T-helper 1 cell treated with Interleukin-12 subunit alpha and Interleukin-12 subunit beta and Interleukin-4 antibody, amounts not matched to agents 30 μg/mL and 1 μg/mL, for 36 hours (primary cell): ENCODE data around the gene LACRT.
"Not testable (repeated sequence)": the region's sequence is repeated elsewhere in the genome, so short reads cannot be mapped to it uniquely, and the experiment has no call there.

Experiments
- H3K27ac Mint-ChIP-seq: one replicate; pipeline ENCODE4 v1.8.0; 2021; ENCODE audit warnings: mild to moderate bottlenecking, mixed read lengths
- H3K27me3 Mint-ChIP-seq: one replicate; pipeline ENCODE4 v1.8.0; 2021; ENCODE audit warnings: low read depth, mixed read lengths
- H3K36me3 Mint-ChIP-seq: one replicate; pipeline ENCODE4 v1.8.0; 2021; ENCODE audit warnings: low read depth, mixed read lengths
- H3K4me1 Mint-ChIP-seq: one replicate; pipeline ENCODE4 v1.8.0; 2021; ENCODE audit warnings: low read depth, mixed read lengths
- H3K4me3 Mint-ChIP-seq: one replicate; pipeline ENCODE4 v1.8.0; 2021; ENCODE audit warnings: mild to moderate bottlenecking, moderate library complexity, mixed read lengths
- H3K9me3 Mint-ChIP-seq: one replicate; pipeline ENCODE4 v1.8.0; 2021; ENCODE audit warnings: mixed read lengths

Gene LACRT

DNA sequence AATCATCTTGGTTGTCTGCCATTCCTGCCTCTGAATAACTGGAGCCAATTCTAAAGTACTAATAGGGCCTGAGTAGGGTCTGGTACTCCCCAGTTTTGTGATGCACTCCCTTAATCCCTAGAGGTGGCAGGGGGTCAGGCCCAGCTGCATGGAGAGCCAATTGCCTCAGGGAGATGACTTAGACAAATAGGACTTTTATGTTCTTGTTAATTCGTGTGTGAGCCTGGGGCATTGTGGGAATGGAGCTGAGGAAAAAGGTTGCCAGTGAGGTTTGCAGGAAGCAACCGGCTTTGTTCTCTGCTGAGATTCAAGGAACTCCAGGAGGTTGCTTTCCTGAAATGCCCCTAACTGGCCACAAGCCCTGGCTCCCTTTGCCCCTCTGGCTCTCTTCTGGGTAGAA is 20.2 kb upstream of the LACRT start:
- Mint-ChIP-seq H3K27ac (no peak overlapping the region), H3K9me3 (no peaks in the 10 kb centered on the region), H3K27me3 (peaks cover 18% of the 10 kb centered on the region)

DNA sequence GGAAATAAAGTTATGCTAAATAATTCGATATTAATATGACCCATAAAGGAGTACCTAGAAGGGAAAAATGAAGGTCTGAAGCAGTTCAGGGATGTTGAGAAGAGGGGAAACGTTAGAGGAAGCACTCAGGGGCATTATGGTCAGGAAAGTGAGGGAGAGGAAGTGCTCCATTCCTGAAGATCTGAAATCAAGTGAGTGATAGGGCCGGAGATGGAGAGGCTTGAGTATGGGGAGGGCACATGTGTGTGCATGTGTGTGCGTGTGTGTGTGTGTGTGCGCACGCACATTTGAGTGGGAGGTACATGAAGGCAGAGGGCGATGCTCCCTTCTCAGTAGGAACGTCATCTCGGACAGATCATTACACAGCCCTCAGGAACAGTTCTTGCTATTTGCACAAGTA is 18.3 kb upstream of the LACRT start:
- Mint-ChIP-seq H3K9me3 (no peaks in the 10 kb centered on the region), H3K36me3 (no peaks in the 10 kb centered on the region), H3K27me3 (peaks cover 14% of the 10 kb centered on the region), H3K4me1 (no peaks in the 10 kb centered on the region), H3K27ac (no peak overlapping the region), H3K4me3 (no peak overlapping the region)

More for the DNA sequence above, 20.2 kb upstream of the LACRT start:
- Mint-ChIP-seq H3K36me3 (no peaks in the 10 kb centered on the region), H3K4me3 (no peak overlapping the region), H3K4me1 (peaks cover 1% of the 10 kb centered on the region)

DNA sequence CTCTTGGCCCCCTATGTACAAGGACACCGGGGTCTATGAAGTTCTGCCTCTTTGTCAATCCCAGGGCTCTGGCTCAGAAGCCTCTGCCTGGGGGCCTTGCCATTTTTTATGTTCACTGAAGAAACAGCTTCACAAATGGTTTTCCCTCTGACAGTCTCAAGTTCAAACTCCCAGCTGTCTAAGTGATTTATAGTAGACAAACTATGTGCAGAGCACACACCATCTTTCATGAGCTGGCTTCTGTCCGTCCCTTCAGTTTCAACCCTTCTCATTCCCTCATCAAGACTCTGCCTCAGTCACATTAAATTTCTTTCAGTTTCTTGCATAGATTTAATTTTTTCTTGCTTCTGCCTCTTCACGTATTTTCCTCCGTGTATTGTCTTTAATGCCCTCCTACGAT is 16.2 kb upstream of the LACRT start:
- Mint-ChIP-seq H3K36me3 (no peaks in the 10 kb centered on the region), H3K4me3 (no peak overlapping the region), H3K27me3 (peaks cover 20% of the 10 kb centered on the region), H3K9me3 (no peaks in the 10 kb centered on the region), H3K4me1 (no peaks in the 10 kb centered on the region), H3K27ac (no peak overlapping the region)

DNA sequence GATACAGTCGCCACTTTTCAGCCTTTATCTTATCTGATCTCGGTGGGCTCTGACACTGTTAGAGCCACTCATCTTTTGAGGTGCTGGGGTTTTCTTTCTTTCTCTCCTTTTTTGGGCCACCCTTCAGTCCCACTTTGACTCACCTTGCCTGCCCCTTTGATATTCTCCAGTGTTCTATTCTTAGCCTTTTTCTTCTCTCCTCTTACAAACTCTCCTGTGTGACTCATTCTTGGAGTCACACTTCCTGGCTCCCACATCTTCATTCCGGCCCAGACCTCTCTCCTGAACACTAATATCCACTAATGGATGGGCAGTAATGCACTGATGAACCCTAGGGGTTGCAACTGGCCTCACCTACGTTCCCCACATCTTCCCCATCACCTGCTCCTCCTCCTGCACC is 15.7 kb upstream of the LACRT start:
- H3K27ac Mint-ChIP-seq, result no peak overlapping the region

DNA sequence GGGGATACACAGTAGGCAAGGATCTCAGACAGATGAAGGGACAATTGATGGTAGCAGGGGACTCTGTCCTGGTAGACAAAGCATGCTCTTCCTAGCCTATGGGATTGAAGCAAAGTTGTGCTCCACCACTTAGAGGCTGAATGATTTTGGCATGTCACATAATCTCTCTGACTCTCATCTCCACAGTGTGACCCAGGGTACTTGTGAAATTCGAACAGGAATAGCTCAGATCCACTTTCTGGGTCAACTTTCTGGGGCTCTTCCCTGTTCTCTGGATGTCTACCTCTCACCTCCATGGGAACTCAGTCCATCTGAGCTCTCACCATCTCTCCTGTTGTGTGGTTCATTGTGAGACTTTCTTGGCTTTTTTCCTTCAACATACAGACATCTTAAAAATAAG is 15.1 kb upstream of the LACRT start:
- H3K9me3 Mint-ChIP-seq, result no peaks in the 10 kb centered on the region
- H3K36me3 Mint-ChIP-seq, result no peaks in the 10 kb centered on the region

More for the DNA sequence above, 15.7 kb upstream of the LACRT start:
- Mint-ChIP-seq H3K4me3 (no peak overlapping the region), H3K27me3 (peaks cover 24% of the 10 kb centered on the region), H3K36me3 (no peaks in the 10 kb centered on the region), H3K9me3 (no peaks in the 10 kb centered on the region), H3K4me1 (no peaks in the 10 kb centered on the region)

DNA sequence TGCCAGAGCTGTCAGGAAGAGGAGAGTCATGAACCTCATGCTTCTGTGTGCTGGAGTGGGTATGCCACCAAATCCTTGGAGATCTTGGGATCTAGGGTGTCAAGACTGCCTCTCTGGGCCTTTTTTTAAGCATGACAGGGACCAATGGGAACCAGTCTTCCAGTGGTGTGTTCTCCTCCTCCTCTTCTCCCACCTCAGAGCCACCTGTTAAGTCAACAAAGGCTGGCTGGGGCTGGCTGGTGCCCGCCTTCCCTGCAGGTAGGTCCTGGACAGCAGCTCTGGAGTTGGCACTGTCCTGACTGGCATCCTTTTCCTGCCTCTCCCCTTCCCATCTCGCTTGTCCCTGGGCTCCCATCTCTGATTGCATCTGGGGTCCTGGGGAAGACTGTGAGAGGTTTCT is 13.6 kb upstream of the LACRT start, which contains the start of gene DCD:
DCD (minus strand) TSS at position 101 of the 400 bp plus-strand sequence; CDS start at position 39, 62 bp downstream.
- H3K27ac Mint-ChIP-seq, result no peak within 1 kb of the TSS
- H3K4me1 Mint-ChIP-seq, result no peaks in the 10 kb centered on the region
- no peak within 1 kb of the TSS for H3K4me3 Mint-ChIP-seq
- H3K36me3 Mint-ChIP-seq, result no peaks in the 10 kb centered on the region
- peaks cover 39% of the 10 kb centered on the region for H3K27me3 Mint-ChIP-seq
- no peaks in the 10 kb centered on the region for H3K9me3 Mint-ChIP-seq

More for the DNA sequence above, 15.1 kb upstream of the LACRT start:
- Mint-ChIP-seq H3K27ac (no peak overlapping the region), H3K4me3 (no peak overlapping the region), H3K27me3 (peaks cover 29% of the 10 kb centered on the region), H3K4me1 (no peaks in the 10 kb centered on the region)

DNA sequence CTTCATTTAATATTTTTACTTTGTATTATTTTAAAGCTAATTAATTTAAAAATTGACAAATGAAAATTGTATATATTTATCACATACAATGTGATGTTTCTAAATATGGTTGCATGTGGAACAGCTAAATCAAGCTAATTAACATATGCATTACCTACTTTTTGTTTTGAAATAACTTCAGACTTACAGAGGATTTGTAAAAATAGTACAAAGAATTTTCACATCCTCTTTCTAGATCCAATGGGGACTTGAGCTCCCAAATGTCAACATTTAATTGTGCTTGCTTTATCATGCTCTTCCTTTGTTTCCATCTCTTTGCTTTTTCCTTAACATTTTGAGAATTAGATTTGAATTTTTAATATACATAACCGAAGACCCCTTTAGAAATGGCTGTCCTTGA is 6.9 kb upstream of the LACRT start:
- Mint-ChIP-seq H3K9me3 (no peaks in the 10 kb centered on the region), H3K4me3 (no peak overlapping the region), H3K27ac (no peak overlapping the region), H3K4me1 (no peaks in the 10 kb centered on the region), H3K27me3 (peaks cover 32% of the 10 kb centered on the region), H3K36me3 (no peaks in the 10 kb centered on the region)

DNA sequence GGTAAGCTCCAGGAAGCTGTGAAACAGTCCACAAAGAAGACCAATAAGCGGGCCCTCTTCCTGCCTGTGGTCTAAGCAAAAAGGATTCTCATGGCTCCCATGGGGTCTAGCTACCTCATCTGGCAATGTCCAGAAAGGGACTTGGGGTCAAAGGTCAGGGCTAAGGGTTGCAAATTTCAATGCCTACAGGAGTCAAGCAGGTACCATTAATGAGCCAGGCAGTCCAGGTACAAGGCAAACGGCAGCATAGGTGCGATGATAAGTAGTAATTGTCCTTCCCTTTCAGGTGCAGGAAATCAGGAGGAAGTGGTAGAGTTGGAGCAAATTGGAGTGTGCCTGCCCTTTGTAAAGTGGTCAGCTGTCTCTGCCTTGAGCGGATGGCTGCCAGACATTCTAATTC is 6.4 kb upstream of the LACRT start:
- H3K4me3 Mint-ChIP-seq, result no peak overlapping the region
- H3K9me3 Mint-ChIP-seq, result no peaks in the 10 kb centered on the region
- H3K4me1 Mint-ChIP-seq, result no peaks in the 10 kb centered on the region
- no peak overlapping the region for H3K27ac Mint-ChIP-seq
- no peaks in the 10 kb centered on the region for H3K36me3 Mint-ChIP-seq
- peaks cover 29% of the 10 kb centered on the region for H3K27me3 Mint-ChIP-seq

DNA sequence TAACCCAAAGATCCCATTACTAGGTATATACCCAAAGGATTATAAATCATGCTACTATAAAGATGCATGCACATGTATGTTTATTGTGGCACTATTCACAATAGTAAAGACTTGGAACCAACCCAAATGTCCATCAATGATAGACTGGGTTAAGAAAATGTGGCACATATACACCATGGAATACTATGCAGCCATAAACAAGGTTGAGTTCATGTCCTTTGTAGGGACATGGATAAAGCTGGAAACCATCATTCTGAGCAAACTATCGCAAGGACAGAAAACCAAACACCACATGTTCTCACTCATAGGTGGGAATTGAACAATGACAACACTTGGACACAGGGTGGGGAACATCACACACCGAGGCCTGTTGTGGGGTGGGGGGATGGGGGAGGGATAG is 4.4 kb upstream of the LACRT start:
- not testable (repeated sequence) for H3K4me1 Mint-ChIP-seq, H3K27ac Mint-ChIP-seq, H3K4me3 Mint-ChIP-seq, H3K9me3 Mint-ChIP-seq, H3K36me3 Mint-ChIP-seq
- H3K27me3 Mint-ChIP-seq, result peaks cover 19% of the 10 kb centered on the region

DNA sequence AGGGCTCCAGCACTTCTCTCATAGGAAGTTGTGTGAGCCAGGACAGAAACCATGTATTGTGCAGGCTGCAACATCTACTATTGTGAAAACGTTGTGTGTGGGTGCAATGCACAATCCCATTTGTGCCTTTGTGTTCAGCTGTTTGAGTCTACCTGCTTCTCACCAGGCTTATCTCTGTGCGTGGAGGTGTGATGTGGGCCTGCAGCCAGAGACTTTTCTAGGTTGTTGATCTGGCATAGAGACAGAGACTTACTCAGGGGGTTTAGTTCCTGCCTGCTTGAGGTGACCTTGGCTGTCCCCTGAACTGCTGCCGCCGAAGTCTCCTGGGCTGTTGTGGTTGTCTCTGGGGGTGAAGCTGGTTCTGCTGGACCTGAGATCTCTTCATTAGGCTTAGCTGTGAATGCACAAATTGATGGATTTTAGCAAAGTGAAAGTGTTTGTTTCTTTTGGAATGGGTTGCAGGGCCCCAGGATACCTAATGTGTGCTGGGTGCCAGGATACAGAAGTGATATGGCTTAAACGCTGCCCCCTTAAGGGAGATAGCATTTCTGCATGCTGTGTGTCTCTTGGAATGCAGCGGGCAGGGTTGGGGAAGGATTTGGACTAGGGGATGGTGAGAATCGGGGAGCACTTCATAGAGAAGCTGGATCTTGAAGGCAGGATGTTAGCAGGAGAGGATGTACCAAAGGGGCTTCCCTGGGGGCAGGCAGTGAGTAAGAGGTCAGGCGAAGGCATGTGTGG is 2.5 kb downstream of the LACRT start:
- Mint-ChIP-seq H3K27me3 (peaks cover 6% of the 10 kb centered on the region), H3K9me3 (peaks cover 10% of the 10 kb centered on the region), H3K4me3 (no peak overlapping the region), H3K27ac (no peak overlapping the region), H3K4me1 (no peaks in the 10 kb centered on the region), H3K36me3 (no peaks in the 10 kb centered on the region)

DNA sequence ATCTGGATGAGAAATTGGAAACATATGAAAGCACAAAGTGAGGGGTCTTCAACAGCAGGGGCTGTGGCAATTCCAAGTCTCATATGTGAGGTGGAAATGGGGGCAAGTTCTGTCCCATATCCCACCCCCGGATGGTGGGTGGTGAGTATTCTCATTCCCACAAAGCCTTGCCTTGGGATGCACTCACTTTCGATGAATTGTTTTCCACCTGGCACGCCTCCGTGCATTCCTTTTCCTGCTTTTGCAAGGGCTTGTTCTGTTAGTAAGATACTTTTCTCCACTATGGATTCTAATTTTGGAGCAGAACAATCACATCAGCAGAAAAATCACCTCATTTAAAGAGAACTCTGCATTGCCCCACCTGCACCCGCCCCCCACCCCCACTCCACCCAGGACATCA is 3.1 kb downstream of the LACRT start:
- Mint-ChIP-seq H3K4me3 (no peak overlapping the region), H3K4me1 (no peaks in the 10 kb centered on the region), H3K27me3 (peaks cover 6% of the 10 kb centered on the region), H3K27ac (no peak overlapping the region), H3K9me3 (peaks cover 16% of the 10 kb centered on the region), H3K36me3 (peaks cover 1% of the 10 kb centered on the region)

DNA sequence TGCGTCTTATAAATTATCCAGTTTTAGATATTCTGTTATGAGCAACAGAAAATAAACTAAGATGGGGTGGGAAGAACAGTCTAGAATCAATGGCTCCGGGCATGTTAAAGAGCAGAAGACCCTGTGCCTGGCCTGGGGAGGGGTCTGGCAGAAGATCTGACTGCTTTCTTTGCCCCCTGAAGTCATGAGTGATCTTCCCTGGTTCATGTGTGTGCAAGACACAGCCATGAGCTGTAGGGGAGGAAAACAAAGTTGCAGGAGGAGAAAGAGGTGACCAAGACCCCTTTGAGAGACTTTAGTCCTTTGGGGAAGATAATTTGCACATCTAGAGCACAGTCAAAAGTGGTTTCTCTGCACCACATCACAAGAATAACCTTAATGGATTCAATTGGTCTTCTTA is 4.8 kb downstream of the LACRT start:
- no peak overlapping the region for H3K27ac Mint-ChIP-seq
- no peak overlapping the region for H3K4me3 Mint-ChIP-seq
- H3K27me3 Mint-ChIP-seq, result peaks cover 9% of the 10 kb centered on the region
- peaks cover 2% of the 10 kb centered on the region for H3K36me3 Mint-ChIP-seq
- H3K4me1 Mint-ChIP-seq, result no peaks in the 10 kb centered on the region
- H3K9me3 Mint-ChIP-seq, result peaks cover 18% of the 10 kb centered on the region

DNA sequence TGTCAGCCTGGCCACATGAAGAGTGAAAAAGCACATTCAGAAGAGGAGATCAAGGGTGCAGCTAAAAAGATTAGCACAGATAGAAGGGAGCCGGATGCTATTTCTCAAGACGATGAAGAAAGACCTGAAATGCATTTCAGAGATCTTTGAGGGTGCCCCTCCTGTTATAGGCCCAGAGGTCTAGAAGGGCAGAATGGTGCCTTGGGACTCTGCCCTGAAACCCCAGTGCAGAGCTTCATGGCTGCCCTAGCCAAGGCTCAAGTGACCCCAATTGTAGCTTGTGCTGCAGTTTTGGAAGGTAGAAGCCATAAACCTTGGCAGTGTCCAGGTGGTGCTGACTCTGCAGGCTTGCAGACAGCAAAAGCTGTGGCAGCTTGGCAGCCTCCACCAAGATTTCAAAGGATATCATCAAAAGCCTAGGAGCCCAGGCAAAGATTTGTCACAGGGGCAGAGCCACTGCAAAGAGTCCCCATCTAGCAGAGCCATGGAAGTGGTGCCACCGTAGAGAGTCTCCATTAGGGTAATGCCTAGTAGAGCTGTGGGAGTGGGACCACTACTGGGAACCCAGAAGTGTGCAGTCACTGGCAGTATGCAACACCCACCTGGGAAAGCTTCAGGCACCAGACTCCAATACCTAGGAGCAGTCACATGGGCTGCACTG is 6.4 kb downstream of the LACRT start:
- Mint-ChIP-seq H3K27me3 (peaks cover 21% of the 10 kb centered on the region), H3K9me3 (peaks cover 18% of the 10 kb centered on the region), H3K36me3 (peaks cover 2% of the 10 kb centered on the region), H3K4me1 (no peaks in the 10 kb centered on the region), H3K27ac (no peak overlapping the region), H3K4me3 (no peak overlapping the region)

DNA sequence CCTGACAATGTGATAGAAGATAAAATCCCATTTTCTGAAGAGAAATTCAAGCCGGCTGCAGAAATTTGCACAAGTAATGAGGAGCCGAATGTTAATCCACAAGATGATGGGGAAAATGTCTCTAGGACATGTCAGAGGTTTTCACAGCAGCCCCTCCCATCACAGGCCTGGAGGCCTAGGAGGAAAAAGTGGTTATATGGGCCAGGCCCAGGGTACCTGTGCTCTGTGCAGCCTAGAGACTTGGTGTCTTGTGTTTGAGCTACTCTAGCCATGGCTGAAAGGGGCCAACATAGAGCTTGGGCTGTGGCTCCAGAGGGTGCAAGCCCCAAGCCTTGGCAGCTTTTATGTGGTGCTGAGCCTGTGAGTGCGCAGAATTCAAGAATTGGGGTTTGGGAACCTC is 7.4 kb downstream of the LACRT start:
- Mint-ChIP-seq H3K9me3 (peaks cover 18% of the 10 kb centered on the region), H3K36me3 (peaks cover 2% of the 10 kb centered on the region), H3K27me3 (peaks cover 31% of the 10 kb centered on the region)

DNA sequence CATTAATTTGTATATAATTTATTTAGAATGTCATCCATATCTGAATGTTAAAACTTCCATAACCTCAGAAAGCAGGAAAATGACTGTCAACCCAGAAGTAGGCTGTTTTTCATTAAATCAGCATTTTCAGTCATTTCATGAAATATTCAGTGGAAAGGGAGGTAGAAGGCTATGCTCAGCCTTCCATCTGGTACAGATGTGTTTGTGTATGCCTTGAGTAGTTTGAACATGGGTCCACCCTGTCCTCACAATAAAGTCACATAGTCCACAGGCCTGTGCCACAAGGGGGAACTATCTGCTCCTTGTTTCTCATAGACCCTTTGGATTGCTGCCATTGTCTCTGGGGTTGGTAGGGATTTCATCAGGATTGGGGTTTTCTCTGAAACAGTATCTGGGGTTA is 9.1 kb downstream of the LACRT start:
- Mint-ChIP-seq H3K27ac (no peak overlapping the region), H3K27me3 (peaks cover 46% of the 10 kb centered on the region), H3K4me3 (no peak overlapping the region), H3K36me3 (peaks cover 2% of the 10 kb centered on the region), H3K4me1 (no peaks in the 10 kb centered on the region), H3K9me3 (peaks cover 18% of the 10 kb centered on the region)

More for the DNA sequence above, 7.4 kb downstream of the LACRT start:
- no peak overlapping the region for H3K27ac Mint-ChIP-seq
- H3K4me1 Mint-ChIP-seq, result no peaks in the 10 kb centered on the region
- no peak overlapping the region for H3K4me3 Mint-ChIP-seq
